MM.1S (cell line): Measurements from ENCODE around the gene TRDMT1.

ENCODE experiments used
- CTCF ChIP-seq: fragments of 300-600 bp; sonication (generic); IDR thresholded peaks from 2 replicates; pipeline ENCODE4 v1.5.1; 2016; ENCODE audit warnings: antibody characterized with exemption, low read length, mixed read lengths
- EZH2 ChIP-seq: fragments of 300-600 bp; sonication (generic); optimal IDR thresholded peaks from 2 replicates; pipeline ENCODE3; 2017; ENCODE audit warnings: low read depth, mild to moderate bottlenecking, antibody characterized with exemption, low read length, mixed read lengths

GRCh38 chr10:17219024-17219423 is 17.6 kb upstream of the TRDMT1 start:
- TF ChIP-seq CTCF (no peak), EZH2 (no peak)
